Measurements from ENCODE around the gene KCNF1.

Gene KCNF1

DNA sequence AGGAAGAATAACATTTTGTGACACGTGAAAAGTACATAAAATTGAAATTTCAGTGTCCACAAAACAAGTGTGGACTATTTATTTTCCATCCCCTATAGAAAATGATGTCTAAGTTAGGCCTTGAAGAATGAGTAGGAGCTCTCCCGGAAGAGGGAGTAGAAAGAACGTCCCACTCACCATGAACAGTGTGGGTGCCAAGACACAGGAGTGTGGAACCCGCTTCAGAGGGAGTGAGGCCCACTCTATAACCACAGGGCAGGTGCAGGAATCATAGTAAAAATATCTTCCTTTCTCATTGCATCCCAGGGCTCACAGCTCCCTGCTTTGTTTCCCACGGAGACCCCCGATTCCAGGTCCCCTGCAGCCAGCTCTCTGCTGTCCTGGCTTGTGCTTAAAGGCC is 5.2 kb downstream of the KCNF1 start:
- Histone ChIP-seq H3K4me3 (ENCODE audit: low read depth, low read length) (no peak overlapping the region), H3K36me3 (replicated peaks) (no peaks in the 10 kb centered on the region), H3K27ac (no peak overlapping the region), H3K27me3 (replicated peaks) (peaks cover 3% of the 10 kb centered on the region)
- in situ Hi-C loops (cut with HindIII; ENCODE audit: low pct_ligation_motif_present, low sequenced_read_pairs) = no loop called here
- no peak for DNase-seq
- TF ChIP-seq, protein P1, sequence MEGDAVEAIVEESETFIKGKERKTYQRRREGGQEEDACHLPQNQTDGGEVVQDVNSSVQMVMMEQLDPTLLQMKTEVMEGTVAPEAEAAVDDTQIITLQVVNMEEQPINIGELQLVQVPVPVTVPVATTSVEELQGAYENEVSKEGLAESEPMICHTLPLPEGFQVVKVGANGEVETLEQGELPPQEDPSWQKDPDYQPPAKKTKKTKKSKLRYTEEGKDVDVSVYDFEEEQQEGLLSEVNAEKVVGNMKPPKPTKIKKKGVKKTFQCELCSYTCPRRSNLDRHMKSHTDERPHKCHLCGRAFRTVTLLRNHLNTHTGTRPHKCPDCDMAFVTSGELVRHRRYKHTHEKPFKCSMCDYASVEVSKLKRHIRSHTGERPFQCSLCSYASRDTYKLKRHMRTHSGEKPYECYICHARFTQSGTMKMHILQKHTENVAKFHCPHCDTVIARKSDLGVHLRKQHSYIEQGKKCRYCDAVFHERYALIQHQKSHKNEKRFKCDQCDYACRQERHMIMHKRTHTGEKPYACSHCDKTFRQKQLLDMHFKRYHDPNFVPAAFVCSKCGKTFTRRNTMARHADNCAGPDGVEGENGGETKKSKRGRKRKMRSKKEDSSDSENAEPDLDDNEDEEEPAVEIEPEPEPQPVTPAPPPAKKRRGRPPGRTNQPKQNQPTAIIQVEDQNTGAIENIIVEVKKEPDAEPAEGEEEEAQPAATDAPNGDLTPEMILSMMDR (IDR thresholded peaks at IDR 0.05; ENCODE audit: low read depth, low read length, missing control alignments) = no peak

GRCh38 chr2:10917927-10918326 is 6.2 kb downstream of the KCNF1 start:
- no peak for DNase-seq
- no peaks in the 10 kb centered on the region for H3K27me3 ChIP-seq (replicated peaks)
- TF ChIP-seq, protein P1 (IDR thresholded peaks at IDR 0.05; ENCODE audit: low read depth, low read length, missing control alignments) = no peak
- in situ Hi-C loops (cut with HindIII; ENCODE audit: low pct_ligation_motif_present, low sequenced_read_pairs) = no loop called here
- no peaks in the 10 kb centered on the region for H3K36me3 ChIP-seq (replicated peaks)
- no peak overlapping the region for H3K4me3 ChIP-seq (ENCODE audit: low read depth, low read length)
- H3K27ac ChIP-seq = no peak overlapping the region

DNA sequence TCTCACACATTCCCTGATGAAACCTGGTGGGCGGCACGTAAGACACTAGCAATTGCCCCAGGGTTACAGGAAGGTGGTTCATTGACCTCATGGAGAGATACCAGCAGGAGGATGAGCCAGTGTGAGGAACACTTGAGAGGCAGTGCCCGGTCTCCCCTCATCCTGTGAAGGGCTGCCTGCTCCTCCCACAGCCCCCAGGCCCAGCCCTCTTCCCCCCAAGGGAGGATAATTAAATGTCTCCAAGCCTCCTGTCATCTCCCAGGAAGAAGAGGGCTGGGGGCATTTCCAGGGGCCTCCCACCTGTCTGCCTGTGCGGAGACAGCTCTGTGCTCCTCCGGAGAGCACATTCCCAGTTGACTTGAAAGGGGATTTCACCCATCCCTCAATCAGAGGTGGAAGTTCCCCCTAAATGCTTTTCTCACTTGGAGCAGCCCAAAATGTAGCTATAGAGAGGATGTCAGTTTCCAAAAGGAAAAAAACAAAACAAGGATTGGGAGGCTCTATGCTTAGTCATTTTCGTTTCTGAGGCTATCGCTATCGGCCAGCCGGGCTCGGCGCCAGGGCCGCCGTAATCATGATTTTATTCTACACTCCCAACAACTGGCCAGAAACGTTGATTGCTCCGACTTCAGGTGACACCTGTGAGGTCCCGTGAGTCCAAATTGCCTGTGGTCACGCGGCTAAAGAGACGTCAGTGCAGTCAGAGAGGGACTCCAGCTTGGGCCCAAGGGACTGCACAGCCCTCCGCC is 7.1 kb downstream of the KCNF1 start:
- in situ Hi-C loops (cut with HindIII; ENCODE audit: low pct_ligation_motif_present, low sequenced_read_pairs) = no loop called here
- Histone ChIP-seq H3K36me3 (replicated peaks) (no peaks in the 10 kb centered on the region), H3K27ac (no peak overlapping the region), H3K27me3 (replicated peaks) (no peaks in the 10 kb centered on the region), H3K4me3 (ENCODE audit: low read depth, low read length) (no peak overlapping the region)
- TF ChIP-seq, protein P1 (IDR thresholded peaks at IDR 0.05; ENCODE audit: low read depth, low read length, missing control alignments) = no peak
- no peak for DNase-seq

- DNase-seq = no peak
- no peaks in the 10 kb centered on the region for H3K36me3 ChIP-seq (replicated peaks)
- in situ Hi-C loops (cut with HindIII; ENCODE audit: low pct_ligation_motif_present, low sequenced_read_pairs) = no loop called here
- no peak overlapping the region for H3K4me3 ChIP-seq (ENCODE audit: low read depth, low read length)
- H3K27me3 ChIP-seq (replicated peaks) = no peaks in the 10 kb centered on the region
- TF ChIP-seq, protein P1 (IDR thresholded peaks at IDR 0.05; ENCODE audit: low read depth, low read length, missing control alignments) = no peak
- H3K27ac ChIP-seq = no peak overlapping the region
Measured at GRCh38 chr2:10919410-10919770, 7.7 kb downstream of the KCNF1 start.

DNA sequence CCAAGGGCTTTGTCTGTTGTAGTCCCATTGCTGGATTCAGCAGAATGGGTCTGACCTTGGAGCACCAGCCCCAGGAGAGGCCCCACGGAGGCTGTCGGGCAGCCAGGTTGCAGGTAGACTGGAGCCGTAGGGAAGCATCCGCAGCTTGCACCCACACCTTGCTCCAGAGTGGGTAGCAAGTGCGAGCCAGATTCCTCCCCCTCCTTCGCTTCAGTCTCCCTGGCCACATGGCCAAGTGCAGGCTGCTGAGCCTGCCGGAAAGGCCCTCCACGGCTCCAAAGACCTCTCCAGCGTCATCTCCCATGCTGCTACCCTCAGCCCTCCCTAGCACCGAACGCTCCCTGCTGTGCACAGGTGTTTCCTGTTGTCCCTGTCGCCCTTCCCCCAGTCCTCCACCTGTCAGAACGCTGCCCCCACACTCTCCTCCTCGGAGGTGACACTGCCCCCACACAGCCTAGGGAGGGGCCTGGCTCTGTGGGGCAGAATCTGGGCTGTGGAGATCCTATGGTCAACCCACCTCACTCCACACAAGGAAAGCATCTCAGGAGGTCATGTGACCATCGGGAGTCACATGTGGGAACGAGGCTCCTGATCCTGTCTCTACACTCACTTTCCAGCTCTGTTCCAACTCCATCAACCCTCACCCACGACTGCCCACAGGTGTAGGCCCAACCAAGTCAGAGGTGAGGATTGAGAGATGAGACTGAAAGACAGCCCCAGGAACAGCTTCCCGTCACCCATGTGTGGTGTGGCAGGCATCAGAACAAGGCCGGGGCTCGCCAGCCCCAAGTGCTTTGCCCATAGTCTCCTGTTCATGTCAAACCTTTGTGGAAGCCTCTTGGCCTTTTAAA is 8.3 kb downstream of the KCNF1 start:
- in situ Hi-C loops (cut with HindIII; ENCODE audit: low pct_ligation_motif_present, low sequenced_read_pairs) = no loop called here
- H3K4me3 ChIP-seq (ENCODE audit: low read depth, low read length) = no peak overlapping the region
- no peak for DNase-seq
- no peaks in the 10 kb centered on the region for H3K27me3 ChIP-seq (replicated peaks)
- H3K27ac ChIP-seq = no peak overlapping the region
- TF ChIP-seq, protein P1 (IDR thresholded peaks at IDR 0.05; ENCODE audit: low read depth, low read length, missing control alignments) = no peak
- no peaks in the 10 kb centered on the region for H3K36me3 ChIP-seq (replicated peaks)

Measured in brain microvascular endothelial cell (primary cell).